Stimulated activated CD8-positive, alpha-beta memory T cell treated with anti-CD3 and anti-CD28 coated beads, Interleukin-15, amount 100 ng/mL, for 24 hours (primary cell): Measurements from ENCODE around the gene FLVCR2.

Source experiments
- DNase-seq: peaks from one replicate; pipeline ENCODE4 v3.0.0-alpha.2; 2020; ENCODE audit warnings: low read depth

Gene FLVCR2

DNA sequence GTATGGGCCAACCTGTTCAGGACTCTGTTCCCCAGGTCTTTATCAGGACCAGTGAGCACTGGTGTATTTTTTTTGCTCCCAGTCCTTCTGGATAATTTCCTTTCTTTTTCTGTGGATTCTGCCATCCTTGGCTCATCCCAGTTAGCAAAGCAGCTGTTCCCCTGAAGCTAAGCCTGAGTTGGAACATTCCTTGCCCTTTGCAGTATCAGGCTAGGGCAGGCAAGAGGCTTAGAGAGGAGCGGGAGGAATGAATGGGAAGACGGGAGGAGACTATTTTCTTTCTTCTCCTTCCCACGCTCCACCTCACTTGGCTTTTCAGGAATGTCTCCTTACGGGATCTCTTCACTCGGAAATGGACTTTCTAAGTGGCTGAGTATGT is 53.0 kb downstream of the FLVCR2 start:
- DNase-seq, result no peak

DNA sequence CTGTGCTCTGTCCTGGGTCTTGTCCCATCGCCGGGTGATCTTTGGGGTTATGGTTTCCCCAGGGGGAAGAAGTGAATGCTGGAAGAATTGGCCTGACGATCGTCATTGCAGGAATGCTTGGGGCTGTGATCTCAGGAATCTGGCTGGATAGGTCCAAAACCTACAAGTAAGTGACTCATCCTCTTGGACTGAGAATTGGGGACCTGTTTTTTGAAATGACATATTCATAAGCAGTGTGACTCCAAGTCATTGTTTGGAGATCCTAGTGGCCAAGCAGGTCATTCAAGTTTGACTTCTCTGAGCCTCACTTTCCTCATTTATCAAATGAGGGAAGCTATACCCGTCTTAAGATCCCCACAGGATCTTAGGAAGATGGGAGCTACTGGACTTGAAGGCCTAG is 56.4 kb downstream of the FLVCR2 start:
- DNase-seq, result no peak

DNA sequence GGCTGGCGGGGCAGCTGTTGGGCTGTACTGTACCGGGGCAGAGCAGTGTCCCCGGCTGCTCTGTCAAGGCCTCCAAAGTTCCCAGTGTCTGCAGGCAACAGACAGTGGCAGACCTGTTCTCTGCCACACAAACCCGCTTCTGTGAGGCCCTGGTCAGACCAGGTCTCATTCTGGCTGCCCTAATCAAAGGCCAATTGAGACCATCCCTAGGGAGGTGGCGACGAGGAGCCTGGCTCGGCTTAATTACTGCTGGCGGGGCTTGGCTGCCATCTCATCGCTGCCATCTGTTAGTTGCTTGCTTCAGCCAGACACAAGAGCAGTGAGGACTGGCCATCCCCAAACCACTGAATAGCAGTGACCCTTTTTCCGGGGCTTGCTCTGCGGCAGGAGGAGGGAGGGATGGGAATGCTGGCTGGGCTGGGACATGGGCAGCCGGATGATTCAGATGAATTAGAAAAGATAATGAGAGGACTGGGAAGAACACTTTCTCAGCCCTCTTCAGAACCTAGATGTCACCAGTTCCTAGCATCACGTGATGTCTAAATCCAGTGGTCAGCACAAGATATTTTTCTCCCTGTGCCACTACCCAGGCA is 57.8 kb downstream of the FLVCR2 start:
- no peak for DNase-seq

DNA sequence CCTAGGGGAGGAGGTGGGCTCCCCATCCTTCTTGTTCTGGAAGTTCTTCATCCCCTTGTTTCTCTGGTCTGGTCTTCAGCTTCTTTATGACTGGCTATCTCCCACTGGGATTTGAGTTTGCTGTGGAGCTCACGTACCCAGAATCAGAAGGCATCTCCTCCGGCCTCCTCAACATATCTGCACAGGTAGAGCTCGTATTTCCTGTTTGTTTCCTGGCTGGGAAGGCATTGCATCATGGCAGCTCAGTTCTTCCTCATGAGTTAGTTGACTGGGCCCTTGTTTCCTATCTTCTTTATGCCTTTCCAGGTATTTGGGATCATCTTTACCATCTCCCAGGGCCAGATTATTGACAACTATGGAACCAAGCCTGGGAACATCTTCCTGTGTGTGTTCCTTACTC is 62.5 kb downstream of the FLVCR2 start:
- DNase-seq, result no peak

DNA sequence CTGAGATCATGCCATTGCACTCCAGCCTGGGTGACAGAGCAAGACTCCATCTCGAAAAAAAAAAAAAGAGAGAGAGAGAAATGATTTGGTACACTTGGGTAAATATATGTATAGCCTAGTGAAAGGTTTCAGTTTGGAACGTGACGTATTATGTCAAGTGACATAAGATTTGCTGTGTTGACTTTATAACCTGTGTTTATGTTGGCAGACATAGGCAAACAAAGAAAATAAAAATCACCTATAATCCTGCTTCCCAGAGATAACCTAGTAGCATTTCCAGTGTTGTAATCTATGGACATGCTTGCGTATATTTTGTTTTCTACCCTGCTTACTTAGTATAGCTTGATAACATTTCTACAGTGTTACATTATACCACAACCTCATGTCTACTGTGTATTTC is 65.6 kb downstream of the FLVCR2 start:
- no peak for DNase-seq

DNA sequence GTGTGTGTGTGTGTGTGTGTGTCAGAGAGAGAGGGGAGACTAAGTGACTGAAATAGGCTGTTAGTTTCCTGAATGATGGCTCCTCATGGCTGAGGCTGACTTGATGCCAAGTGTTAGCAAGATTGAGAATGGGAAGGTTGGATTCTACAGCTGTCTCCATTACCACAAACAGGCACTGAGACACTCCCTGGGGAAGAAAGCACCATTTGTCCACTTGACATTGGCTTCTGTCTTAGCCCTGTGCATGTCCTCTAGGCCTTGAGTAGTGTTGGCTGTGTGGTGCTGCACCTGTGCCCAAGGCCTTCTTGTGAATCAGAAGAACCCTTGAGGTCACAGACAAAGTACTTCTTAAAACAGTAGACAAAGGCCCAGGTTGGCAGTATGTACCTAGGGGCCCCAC is 66.6 kb downstream of the FLVCR2 start:
- no peak for DNase-seq

DNA sequence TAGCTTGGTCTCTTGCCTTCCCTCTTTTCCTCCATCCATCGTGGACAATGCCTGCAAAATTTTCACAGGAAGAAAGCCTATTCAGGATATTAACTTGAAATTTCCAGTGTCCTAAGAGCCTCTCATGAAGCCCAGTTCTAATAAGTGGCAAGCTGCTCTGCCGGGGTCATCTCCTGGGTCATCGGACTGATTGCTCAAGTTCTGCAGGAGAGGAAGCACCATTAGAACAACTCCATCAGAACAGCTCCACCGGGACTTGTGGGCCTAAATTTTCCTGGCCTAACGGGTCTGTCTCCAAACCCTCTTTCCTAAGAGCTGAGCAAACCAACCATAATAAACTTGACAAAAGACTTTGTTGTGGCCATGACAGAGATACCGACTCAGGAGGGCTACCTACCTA is 68.3 kb downstream of the FLVCR2 start:
- DNase-seq, result no peak

DNA sequence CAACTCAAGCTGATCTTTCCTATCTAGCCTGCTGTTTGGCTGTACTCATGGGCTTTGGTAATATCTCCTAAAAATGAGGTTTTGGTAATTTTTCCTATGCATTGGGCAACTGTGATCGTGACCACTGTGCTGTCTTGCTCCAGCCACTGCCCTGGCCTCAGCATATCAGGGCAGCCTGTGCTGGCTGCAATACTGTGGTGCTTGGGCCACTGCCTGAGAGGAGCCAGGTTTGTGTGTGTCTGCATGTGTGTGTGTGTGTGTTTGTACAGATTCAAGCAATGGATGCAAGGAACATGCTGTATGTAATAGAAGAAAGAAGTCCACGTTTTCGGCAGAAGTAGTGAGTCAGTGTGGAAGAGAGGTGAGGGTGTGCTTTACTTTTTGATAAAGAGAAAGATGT is 69.2 kb downstream of the FLVCR2 start:
- DNase-seq, result no peak

DNA sequence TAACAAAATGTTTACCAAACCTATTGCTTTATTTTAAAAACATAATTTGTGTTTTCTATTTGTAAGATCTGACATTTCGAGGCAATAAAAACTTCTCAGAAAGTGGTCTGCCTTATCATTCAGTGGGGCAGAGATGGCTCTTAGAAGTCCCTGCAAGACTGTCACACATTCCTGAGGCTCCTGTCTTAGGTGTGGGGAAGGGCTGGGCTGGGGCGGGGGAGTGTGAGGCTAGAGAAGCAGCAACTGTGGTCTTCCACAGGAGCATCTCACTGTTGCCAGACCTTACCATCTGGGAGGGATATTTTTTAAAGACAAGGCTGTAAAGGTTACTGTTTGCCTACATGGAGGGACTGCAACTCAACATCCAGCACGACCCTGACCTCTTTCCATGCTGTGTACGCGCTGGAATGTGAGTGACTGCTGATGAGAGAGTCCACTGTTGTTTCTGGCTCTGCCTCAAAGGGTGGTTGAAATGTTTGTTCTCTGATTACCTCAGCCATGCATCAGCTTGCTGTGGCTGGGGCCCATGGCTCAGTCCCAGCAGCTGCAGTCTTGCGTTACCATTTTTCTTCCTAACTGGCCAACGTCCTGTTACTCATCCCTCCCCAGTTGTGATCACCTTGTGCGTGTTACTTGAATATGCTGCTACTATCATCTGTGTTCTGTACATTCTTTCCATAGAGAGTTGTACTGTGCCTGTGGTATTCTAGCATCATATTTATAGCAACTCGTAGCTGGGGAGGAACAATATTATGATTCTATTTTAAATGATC is 69.8 kb downstream of the FLVCR2 start:
- no peak for DNase-seq

DNA sequence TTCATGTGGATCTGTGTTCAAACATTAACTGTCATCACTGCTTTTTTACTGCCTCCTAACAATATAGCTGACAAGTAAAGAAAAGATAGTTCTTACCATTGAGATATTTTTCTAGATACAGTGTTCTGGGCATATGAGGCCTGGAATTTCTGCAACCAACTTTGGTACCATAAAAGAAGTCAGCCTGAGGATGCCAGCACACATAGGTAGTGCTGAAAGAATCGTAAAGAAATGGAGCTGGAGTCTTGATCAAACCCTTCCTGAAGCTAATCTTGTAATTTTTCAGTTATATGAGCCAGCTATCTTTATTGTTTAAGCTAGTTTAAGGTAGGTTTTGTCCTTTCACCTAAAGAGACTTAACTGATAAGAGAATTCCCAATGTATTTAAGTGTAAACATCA is 70.9 kb downstream of the FLVCR2 start:
- DNase-seq, result no peak

DNA sequence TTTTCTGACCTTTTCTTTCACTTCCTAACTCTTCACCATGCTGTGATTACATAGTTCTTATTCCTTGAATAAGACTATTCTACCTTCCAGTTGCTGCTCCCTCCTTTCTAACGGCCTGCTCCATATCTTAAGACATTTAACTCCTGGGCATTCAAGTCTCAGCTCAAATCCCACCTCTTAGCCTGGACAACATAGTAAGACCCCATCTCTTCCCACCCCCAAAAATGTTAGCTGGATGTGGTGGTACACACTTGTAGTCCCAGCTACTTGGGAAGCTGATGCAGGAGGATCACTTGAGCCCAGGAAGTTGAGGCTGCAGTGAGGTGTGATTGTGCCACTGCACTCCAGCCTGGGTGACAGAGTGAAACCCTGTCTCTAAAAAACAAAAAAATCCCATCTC is 71.4 kb downstream of the FLVCR2 start:
- DNase-seq, result no peak

DNA sequence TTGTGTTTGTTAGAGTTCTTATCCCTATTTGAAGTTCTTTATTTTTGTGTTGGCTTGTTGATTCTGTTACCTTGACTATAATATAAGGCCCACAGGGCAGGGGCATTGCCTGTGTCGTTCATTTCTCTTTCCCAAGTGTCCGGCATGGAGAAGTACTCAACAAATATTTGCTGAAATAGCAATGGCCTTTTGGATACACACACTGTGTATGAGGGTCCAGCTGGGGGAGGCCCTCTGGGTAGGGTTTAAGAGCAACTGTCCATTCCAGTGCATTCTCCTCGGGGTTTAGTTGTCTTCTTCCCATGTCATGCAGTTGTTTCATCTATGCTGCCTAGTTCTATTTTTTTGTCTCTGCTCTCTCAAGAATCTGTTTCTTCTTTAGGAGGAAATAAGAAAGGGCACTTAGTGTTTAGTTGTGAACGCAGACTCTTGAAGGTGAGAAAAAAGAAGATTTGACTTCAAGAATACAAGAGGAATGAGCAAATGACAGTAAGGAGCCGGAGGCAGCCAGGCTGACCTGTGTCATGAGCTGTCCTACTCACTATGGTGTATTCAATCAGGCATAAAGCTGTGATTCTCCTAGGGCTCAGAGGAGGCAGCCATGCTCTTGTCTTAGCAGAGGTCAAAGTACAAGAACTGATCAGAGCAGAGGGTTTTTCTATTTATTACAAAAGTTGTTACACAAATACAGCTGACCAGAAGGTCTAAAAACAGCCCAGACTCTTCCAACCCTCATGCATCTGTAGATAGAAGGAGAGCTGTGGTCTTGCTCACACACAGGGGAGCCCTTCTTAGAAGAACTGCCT is 72.0 kb downstream of the FLVCR2 start:
- DNase-seq, result no peak

DNA sequence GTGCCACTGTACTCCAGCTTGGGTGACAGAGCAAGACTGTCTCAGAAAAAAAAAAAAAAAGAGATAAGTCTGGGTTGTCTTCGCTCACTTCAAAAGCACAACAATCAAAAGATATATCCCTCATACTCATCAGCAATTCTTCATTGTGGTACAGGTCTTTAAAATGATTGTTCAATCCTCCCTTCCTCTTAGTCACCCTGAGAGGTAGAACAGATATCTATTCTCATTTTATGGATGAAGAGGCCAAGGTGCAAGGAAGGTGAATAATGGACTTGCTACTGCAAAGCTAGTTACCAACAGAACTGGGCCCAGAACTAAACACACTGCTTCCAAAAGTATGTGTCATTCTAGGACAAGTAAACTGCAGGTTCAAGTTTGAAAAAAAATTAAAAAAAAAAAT is 75.1 kb downstream of the FLVCR2 start:
- DNase-seq, result no peak

DNA sequence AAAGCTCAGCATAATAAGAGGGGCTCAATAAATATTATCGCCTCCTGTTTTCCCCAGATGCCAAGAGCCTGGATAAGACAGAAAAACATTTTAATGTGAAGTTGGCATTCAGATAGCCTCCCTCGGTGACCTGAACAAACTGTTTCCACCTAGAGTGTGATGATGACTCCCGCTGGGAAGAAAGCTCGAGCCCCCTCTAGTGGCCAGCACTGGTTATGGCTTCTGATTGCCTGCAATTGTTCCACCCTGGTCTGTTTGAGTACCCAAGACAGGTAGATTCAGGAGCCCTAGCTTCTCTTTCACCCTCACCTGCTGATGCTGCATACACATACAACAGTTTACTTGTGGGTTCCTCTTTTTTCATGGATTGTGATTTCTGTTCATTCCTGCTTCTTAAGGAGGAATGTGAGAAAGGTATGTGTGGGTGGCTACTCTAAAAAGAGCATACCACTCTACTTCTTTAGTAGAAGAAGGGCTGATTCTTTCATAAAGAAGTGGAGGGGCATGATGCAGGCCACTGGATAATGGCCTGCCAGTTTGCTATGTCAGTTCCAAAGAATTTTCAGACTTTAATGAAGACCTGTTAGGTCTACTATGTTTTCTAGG is 75.8 kb downstream of the FLVCR2 start:
- peak; percentile 70 for DNase-seq

DNA sequence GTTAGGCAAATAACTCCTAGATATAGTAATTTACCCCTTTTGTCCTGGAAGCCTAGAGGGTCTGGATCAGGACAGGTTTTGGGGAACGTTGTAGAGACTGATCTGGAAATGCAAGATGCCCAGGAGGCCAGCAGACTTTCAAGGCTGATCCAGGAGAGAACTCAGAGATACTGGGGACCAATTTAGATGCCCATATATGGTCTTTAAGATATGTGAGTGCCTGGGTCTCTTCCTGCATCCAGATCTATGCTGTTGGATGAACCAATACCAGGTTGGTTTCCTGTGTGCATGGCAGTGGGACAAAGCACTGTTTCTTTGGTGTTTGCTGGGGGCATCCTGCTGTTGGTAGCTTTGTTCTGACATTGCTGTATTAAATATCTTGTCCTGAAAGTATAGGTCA is 76.8 kb downstream of the FLVCR2 start:
- DNase-seq, result no peak

DNA sequence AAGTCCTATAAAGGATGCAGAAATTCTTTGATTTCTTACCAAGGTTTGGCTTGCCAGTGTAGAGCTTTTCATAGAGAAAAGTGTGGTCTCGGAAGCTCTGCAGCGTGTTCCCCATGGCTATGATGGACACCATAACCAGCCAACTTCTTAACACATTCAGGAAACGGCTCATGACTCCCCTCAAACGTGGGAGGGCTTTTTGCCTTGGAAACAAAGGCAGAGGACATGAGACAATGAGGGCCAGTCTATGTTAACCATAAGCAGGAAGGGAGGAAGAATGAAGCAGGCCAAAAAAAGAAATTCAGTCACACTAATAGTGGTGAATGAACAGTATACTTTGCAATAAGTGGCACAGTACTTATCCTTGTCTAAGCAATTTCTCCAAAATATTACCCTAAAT is 78.9 kb downstream of the FLVCR2 start:
- no peak for DNase-seq

DNA sequence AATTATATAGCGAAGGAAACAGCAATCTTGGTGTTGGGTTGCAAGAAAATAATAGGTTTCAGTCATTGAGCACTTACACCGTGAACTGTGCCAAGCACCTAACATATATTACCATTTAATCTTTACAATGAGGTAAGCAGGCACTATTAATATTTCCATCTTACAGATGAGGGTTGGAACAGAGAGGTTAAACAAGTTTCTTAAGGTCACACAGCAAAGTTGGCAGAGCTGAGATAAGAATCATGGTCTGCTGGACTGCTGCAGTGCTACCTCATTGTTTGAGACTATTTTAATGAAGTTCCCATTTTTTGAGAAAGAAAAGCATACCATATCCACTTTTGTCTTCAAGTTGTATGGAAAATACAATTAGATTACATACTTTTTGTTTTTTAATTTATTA is 80.5 kb downstream of the FLVCR2 start:
- DNase-seq, result no peak

DNA sequence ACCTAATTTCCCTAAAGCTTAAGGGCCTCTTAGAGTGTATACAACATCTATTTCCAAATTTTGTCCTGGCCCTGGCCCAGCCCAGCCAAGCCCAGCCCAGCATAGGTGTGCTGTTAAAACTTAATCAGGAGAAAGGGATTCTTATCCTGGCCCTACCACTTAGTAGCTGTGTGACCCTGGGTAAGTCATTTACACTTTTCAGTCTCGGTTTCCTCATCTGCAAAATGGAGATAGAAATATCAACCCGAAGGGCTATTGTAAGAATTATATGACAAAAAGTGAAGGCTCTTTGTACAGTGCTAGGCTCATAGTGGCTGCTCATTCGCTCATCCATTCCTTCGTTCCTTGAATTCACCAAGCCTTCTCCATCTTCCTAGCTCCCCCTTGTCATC is 81.8 kb downstream of the FLVCR2 start:
- DNase-seq, result no peak

DNA sequence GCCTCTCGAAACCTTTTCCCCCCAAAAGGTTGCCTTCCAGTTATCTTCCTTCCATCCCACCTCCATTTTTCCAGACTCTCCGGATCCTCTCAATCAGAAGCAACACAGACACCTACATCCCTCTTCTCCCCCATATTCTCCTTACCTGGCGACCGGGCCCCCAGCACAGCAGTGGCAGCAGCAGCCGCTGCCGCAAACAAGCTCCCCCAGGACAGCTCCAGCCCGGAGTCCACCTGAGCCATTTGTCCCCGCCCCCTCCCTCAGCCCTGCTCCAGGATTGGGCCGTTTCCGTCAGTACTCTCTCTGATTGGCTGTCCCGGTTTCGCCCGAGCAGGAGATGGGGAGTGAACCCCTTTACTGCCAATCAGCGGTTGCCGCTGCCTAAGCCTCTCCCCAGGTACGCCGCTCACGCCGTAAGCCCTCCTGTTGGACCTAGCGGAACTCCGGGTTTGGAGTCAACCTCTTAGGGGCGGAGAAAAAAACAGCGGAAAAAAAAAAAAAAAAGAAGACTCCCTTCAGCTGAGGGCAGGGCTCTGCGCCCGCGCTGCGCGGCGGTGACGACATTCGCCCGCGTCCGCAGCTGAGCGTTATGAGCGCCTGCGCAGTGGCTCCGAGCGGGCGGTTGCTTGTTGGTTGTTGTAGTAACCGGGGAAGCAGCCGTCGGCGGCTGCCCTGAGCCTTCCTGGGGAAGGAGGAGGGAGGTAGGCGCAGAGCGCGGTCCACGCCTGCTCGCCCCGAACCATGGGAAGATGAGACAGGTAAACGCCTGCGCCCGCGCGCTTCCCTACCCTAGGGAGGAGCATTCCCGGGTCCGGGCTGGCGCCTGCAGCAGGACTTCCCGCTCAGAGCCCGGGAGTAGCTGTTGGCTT is 82.4 kb downstream of the FLVCR2 start, which contains the start of the genes ERG28 and TTLL5:
Gene ERG28, minus strand, starts transcription at position 247 of the 869 bp plus-strand sequence. CDS start 3,374 bp downstream, outside the sequence.
Gene TTLL5, plus strand, starts transcription at position 617 of the 869 bp plus-strand sequence. CDS start 1,904 bp downstream, outside the sequence.
- DNase-seq, result peak; percentile 90

DNA sequence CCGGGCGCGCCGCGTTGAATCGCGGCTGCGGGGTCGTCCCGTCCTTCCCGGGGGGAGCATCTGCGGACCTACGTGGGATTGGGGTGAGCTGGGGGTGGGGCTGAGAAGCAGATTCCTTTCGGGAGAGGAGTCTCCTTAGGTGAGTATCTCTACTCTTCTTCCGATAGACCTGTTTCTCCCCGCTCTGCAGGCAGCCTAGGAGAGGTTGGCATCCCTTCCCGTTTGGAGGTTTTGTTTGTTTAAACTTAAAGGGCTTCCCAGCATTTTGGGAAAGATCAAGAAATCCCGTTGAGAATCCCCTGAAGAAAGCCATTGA is 83.0 kb downstream of the FLVCR2 start:
- DNase-seq, result peak; percentile 2

DNA sequence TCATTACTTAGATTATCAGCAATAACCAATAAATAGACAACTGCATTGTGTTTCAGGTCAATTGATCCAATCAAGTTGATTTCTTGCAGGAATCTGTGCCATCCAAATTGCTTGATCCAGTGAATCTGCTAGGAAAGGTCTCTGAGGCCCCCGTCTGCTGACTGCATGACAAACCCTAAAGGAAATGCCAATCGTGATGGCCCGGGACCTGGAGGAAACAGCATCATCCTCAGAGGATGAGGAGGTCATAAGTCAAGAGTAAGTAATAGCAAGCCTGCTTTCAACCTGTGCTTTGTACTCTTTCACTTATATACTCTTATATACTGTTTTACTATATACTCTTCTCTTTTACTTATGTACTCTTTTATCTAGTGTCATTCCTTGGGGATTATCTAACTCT is 84.5 kb downstream of the FLVCR2 start:
- DNase-seq, result no peak
